K562 (cell line): Measurements from ENCODE around the gene ARMC2. TPM values are rescaled to one million over a fixed set of nuclear protein-coding genes. Genes with fewer than 3 reads are reported as not detected.

Experiments
- ATAC-seq: fragments of 200-7000 bp; cut with Tn5 transposase; 3 replicates; pipeline ENCODE4 v1.9.1; 2020; ENCODE audit warnings: moderate library complexity
- BruUV-seq: library from RNA; stranded (reverse); fragments of 400-500 nt; replicated peaks from 2 replicates; lab custom pipeline; 2021; lab: Mats Ljungman, UMichigan
- CTCF ChIA-PET: fragments of 300-600 bp; formaldehyde crosslinking; extraction: SDS; loops from one replicate; lab custom pipeline; 2021; ENCODE audit warnings: low intra/inter-chr PET ratio; lab: Yijun Ruan, JAX
- POLR2A ChIA-PET: fragments of 300-600, 350-650 bp; sonication (Branson Sonifier 250); formaldehyde crosslinking; extraction: SDS; loops from one replicate; lab custom pipeline; 2021; ENCODE audit warnings: antibody characterized with exemption, inconsistent platforms; lab: Yijun Ruan, JAX
- DNase-seq, 4 experiments: peaks; one replicate each; pipeline versions ENCODE4 v3.0.0 to v3.0.0-alpha.2; 2011 to 2018; ENCODE audit warnings: low spot score in 3 of 4, mixed read lengths in 3 of 4; ENCODE audit errors: extremely low read depth in 1 of 4
- FAIRE-seq: peaks from 2 replicates; lab custom pipeline; 2011; peaks lifted over from hg19 to GRCh38; lab: Jason Lieb, UNC
- H2AFZ ChIP-seq: 2 replicates; pipeline ENCODE4 v1.6.0; 2011; ENCODE audit warnings: low read depth, low read length, control low read depth, inconsistent platforms
- H3K27ac ChIP-seq: fragments of 200-600 bp; 3 replicates; pipeline ENCODE4 v1.8.0; 2011; ENCODE audit warnings: low read depth, mild to moderate bottlenecking, control low read depth, inconsistent platforms, low read length, moderate library complexity, mixed read lengths; ENCODE audit errors: extremely low read depth
- H3K27me3 ChIP-seq, 2 experiments: fragments of 300-600 bp in 1 of 2; 2 replicates in 1 of 2; 3 replicates in 1 of 2; pipeline versions ENCODE4 v1.6.0 to v1.8.0; 2011; ENCODE audit warnings: inconsistent platforms in 2 of 2, low read length in 2 of 2, mild to moderate bottlenecking in 1 of 2, mixed read lengths in 1 of 2, moderate library complexity in 1 of 2; ENCODE audit not compliant: control insufficient read depth in 2 of 2, insufficient read depth in 2 of 2
- H3K36me3 ChIP-seq: fragments of 300-600 bp; 3 replicates; pipeline ENCODE4 v1.8.0; 2011; ENCODE audit warnings: mild to moderate bottlenecking, low read length, inconsistent platforms; ENCODE audit not compliant: control insufficient read depth, insufficient read depth
- H3K4me1 ChIP-seq, 2 experiments: fragments of 200-600 bp in 1 of 2; replicated peaks in 1 of 2; 2 replicates in 1 of 2; 3 replicates in 1 of 2; pipeline versions ENCODE4 v1.5.1 to v1.8.0; 2011; ENCODE audit warnings: inconsistent platforms in 2 of 2, low read length in 2 of 2, mild to moderate bottlenecking in 1 of 2, mixed read lengths in 1 of 2, moderate library complexity in 1 of 2; ENCODE audit not compliant: control insufficient read depth in 2 of 2, insufficient read depth in 2 of 2
- H3K4me2 ChIP-seq: 2 replicates; pipeline ENCODE4 v1.6.1; 2011; ENCODE audit warnings: low read length, control low read depth, inconsistent platforms, mixed read lengths; ENCODE audit not compliant: insufficient read depth
- H3K4me3 ChIP-seq: fragments of 200-600 bp; sonication (generic), shearing (Covaris generic); 2 replicates; pipeline ENCODE4 v1.5.1; 2016; ENCODE audit warnings: control low read depth, inconsistent platforms
- H3K79me2 ChIP-seq: fragments of 200-600 bp; 3 replicates; pipeline ENCODE4 v1.8.0; 2011; ENCODE audit warnings: low read length, inconsistent platforms; ENCODE audit not compliant: control insufficient read depth, insufficient read depth
- H3K9ac ChIP-seq, 2 experiments: 2 replicates each; pipeline versions ENCODE4 v1.6.0 to v1.6.1; 2011; ENCODE audit warnings: low read depth in 2 of 2, low read length in 2 of 2, control low read depth in 1 of 2, inconsistent platforms in 1 of 2, mild to moderate bottlenecking in 1 of 2, mixed read lengths in 1 of 2; ENCODE audit not compliant: insufficient read depth in 1 of 2
- H3K9me1 ChIP-seq: one replicate; pipeline ENCODE4 v1.6.0; 2011; ENCODE audit warnings: inconsistent platforms, mild to moderate bottlenecking, low read length, moderate library complexity; ENCODE audit not compliant: control insufficient read depth, insufficient read depth
- H3K9me3 ChIP-seq: replicated peaks from 2 replicates; pipeline ENCODE4 v1.5.1; 2011; ENCODE audit warnings: low read depth, low read length, inconsistent platforms; ENCODE audit not compliant: control insufficient read depth, insufficient read depth
- H4K20me1 ChIP-seq: replicated peaks from 2 replicates; pipeline ENCODE4 v1.6.1; 2011; ENCODE audit warnings: low read length, inconsistent platforms, mixed read lengths; ENCODE audit not compliant: control insufficient read depth, insufficient read depth
- PCBP2 ChIP-seq: fragments of 200-400 bp; formaldehyde crosslinking; IDR thresholded peaks from 2 replicates; pipeline ENCODE4 v1.6.1; 2018; ENCODE audit warnings: low read length, low read depth, mild to moderate bottlenecking, moderate library complexity; ENCODE audit not compliant: poor library complexity, severe bottlenecking
- PTRF ChIP-seq: fragments of 450-650 bp; IDR thresholded peaks from 2 replicates; pipeline ENCODE4 v1.6.1; 2016; ENCODE audit warnings: mild to moderate bottlenecking, missing genetic modification characterization, missing compliant biosample characterization
- SOX6 ChIP-seq: fragments of 450-650 bp; IDR thresholded peaks from 2 replicates; pipeline ENCODE4 v1.6.1; 2014; ENCODE audit warnings: mild to moderate bottlenecking
- SUPT5H ChIP-seq: fragments of 450-650 bp; IDR thresholded peaks from 2 replicates; pipeline ENCODE4 v1.6.1; 2016
- ZC3H8 ChIP-seq: fragments of 450-650 bp; IDR thresholded peaks from 2 replicates; pipeline ENCODE4 v1.6.1; 2017
- ZNF347 ChIP-seq: fragments of 450-650 bp; formaldehyde crosslinking; IDR thresholded peaks from 2 replicates; pipeline ENCODE4 v1.4.0; 2020; ENCODE audit warnings: low read depth, mild to moderate bottlenecking, moderate library complexity
- ZNF408 ChIP-seq: fragments of 250-450 bp; sonication (Bioruptor Pico); IDR thresholded peaks from 2 replicates; pipeline ENCODE4 v1.4.0; 2020; ENCODE audit warnings: low read depth, mild to moderate bottlenecking, moderate library complexity
- WGBS: fragments of 100-300 bp; shearing (Covaris generic); methylation state at CpG from one replicate; pipeline ENCODE4 v1.1.6; 2016; ENCODE audit warnings: low coverage, mixed read lengths; ENCODE audit not compliant: insufficient coverage; ENCODE audit errors: missing lambda C conversion rate; 5-methylcytosine and 5-hydroxymethylcytosine counted together
- in situ Hi-C: fragments of 300-500 bp; cut with MboI; formaldehyde crosslinking; loops from 4 replicates; pipeline ENCODE4 v1.15.0; 2018; ENCODE audit warnings: inconsistent platforms, mixed read lengths
- intact Hi-C: fragments of 100-400 bp; cut with micrococcal nuclease; formaldehyde crosslinking; loops from 2 replicates; pipeline ENCODE4 v1.14.2; 2022
- polyA plus RNA-seq, 8 experiments: library from polyadenylated mRNA; depleted of rRNA in 4 of 8; stranded (reverse) in 5 of 8; unstranded in 3 of 8; fragments of >200 nt; fragmentation: Nextera tagmentation in 2 of 8; fragmentation: Illumina TruSeq in 1 of 8; extraction: Ambion mirVana in 2 of 8; extraction: Trizol in 1 of 8; gene quantifications; 2 replicates each; pipeline versions ENCODE4 v1.2.1 to v1.2.3, GENCODE V29; 2011 to 2014; ENCODE audit warnings: inconsistent platforms in 1 of 8, missing spikeins in 1 of 8
- total RNA-seq, 7 experiments: library from RNA; depleted of rRNA in 6 of 7; stranded (reverse); fragments of >200 nt in 6 of 7; fragmentation: Illumina TruSeq in 2 of 7; extraction: Trizol in 2 of 7; gene quantifications; 2 replicates each; pipeline versions ENCODE4 v1.2.1 to v1.2.3, GENCODE V29; 2011 to 2021; ENCODE audit warnings: low replicate concordance in 1 of 7
- TF ChIP-seq, protein P1 (sequence below): fragments of 450-650 bp; formaldehyde crosslinking; IDR thresholded peaks from 2 replicates; pipeline ENCODE4 v1.4.0; 2020; ENCODE audit warnings: mild to moderate bottlenecking, moderate library complexity
- TF ChIP-seq, protein P2 (sequence below): fragments of 450-650 bp; IDR thresholded peaks from one replicate; pipeline ENCODE4 v1.6.1; 2018; ENCODE audit warnings: mild to moderate bottlenecking, moderate library complexity; ENCODE audit not compliant: partially characterized antibody
- TF ChIP-seq, protein P3 (sequence below): fragments of 450-650 bp; IDR thresholded peaks from 2 replicates; pipeline ENCODE4 v1.6.1; 2014; ENCODE audit warnings: low read depth, mild to moderate bottlenecking, moderate library complexity, borderline replicate concordance
- TF ChIP-seq, protein P4 (sequence below), 2 experiments: IDR thresholded peaks in 1 of 2; conservative IDR thresholded peaks in 1 of 2; 2 replicates each; pipeline ENCODE4 v1.6.1; 2016; ENCODE audit warnings: low read depth in 2 of 2, mild to moderate bottlenecking in 1 of 2, missing compliant biosample characterization in 1 of 2, missing genetic modification characterization in 1 of 2, moderate library complexity in 1 of 2
- TF ChIP-seq, protein P5 (sequence below): fragments of 250-450 bp; sonication (Bioruptor Pico); IDR thresholded peaks from 2 replicates; pipeline ENCODE4 v1.8.0; 2022; ENCODE audit warnings: inconsistent platforms

The ARMC2 gene
- total and polyA plus RNA-seq, 9 of the 15 experiments (the other 6 are each of a cell fraction or from before 2014, with no cell fraction given), result 0.14 to 3.0 (median 0.82) TPM

DNA sequence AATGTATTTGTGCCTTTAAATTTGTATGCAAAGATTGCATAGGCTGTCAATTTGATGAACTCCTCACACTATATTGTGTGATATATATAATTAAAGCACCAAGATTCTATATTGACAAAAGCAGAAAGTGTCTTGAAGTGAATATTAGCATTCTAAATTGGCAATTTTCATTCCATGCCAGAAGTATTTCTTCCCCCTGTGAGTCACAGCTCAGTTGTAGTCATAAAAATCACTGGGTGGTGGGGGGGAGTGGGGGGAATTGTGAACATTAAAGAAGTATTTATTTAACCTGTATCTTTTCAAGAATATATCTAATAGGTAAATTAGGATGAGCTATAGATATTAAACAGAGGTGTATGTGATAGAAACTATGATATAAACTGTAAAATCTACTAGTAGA is 3.1 kb upstream of the ARMC2 start (continued):
- TF ChIP-seq ZNF347 (CRISPR knock-in tag), result no peak

DNA sequence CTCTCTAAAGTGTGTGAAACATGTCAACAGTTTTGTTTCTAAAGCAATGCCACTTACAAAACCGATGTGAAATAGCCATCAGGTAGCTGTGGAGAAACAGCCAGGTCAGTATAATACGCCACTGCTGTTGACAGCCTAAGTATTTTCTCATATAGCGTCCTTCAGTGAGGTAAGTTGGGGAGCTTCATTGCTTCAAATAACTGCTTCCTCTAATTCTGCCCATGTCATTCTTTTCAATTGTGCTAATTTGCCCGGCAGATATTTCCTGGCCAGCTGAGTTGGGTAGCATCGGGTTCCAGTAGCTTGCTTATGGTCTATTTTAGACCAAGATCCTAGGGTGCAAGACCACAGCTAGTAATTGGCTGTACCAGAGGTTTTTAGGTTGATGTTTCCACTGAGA is 2.1 kb upstream of the ARMC2 start:
- POLR2A ChIA-PET, result no interaction called here
- no peak for ATAC-seq
- WGBS, result 35% methylated on average over 5 of the region's 5 CpGs
- TF ChIP-seq, protein P1, sequence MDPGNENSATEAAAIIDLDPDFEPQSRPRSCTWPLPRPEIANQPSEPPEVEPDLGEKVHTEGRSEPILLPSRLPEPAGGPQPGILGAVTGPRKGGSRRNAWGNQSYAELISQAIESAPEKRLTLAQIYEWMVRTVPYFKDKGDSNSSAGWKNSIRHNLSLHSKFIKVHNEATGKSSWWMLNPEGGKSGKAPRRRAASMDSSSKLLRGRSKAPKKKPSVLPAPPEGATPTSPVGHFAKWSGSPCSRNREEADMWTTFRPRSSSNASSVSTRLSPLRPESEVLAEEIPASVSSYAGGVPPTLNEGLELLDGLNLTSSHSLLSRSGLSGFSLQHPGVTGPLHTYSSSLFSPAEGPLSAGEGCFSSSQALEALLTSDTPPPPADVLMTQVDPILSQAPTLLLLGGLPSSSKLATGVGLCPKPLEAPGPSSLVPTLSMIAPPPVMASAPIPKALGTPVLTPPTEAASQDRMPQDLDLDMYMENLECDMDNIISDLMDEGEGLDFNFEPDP (CRISPR knock-in tag), result no peak
- TF ChIP-seq, protein P2, sequence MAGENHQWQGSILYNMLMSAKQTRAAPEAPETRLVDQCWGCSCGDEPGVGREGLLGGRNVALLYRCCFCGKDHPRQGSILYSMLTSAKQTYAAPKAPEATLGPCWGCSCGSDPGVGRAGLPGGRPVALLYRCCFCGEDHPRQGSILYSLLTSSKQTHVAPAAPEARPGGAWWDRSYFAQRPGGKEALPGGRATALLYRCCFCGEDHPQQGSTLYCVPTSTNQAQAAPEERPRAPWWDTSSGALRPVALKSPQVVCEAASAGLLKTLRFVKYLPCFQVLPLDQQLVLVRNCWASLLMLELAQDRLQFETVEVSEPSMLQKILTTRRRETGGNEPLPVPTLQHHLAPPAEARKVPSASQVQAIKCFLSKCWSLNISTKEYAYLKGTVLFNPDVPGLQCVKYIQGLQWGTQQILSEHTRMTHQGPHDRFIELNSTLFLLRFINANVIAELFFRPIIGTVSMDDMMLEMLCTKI, result no peak
- TF ChIP-seq, protein P3, sequence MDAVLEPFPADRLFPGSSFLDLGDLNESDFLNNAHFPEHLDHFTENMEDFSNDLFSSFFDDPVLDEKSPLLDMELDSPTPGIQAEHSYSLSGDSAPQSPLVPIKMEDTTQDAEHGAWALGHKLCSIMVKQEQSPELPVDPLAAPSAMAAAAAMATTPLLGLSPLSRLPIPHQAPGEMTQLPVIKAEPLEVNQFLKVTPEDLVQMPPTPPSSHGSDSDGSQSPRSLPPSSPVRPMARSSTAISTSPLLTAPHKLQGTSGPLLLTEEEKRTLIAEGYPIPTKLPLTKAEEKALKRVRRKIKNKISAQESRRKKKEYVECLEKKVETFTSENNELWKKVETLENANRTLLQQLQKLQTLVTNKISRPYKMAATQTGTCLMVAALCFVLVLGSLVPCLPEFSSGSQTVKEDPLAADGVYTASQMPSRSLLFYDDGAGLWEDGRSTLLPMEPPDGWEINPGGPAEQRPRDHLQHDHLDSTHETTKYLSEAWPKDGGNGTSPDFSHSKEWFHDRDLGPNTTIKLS, result no peak
- TF ChIP-seq PCBP2 (no peak), SUPT5H (no peak), SOX6 (no peak), PTRF (tag) (no peak), ZC3H8 (no peak), ZNF408 (no peak)
- TF ChIP-seq, protein P4, sequence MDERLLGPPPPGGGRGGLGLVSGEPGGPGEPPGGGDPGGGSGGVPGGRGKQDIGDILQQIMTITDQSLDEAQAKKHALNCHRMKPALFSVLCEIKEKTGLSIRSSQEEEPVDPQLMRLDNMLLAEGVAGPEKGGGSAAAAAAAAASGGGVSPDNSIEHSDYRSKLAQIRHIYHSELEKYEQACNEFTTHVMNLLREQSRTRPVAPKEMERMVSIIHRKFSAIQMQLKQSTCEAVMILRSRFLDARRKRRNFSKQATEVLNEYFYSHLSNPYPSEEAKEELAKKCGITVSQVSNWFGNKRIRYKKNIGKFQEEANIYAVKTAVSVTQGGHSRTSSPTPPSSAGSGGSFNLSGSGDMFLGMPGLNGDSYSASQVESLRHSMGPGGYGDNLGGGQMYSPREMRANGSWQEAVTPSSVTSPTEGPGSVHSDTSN (CRISPR knock-in tag; IDR thresholded peaks at IDR 0.05; ENCODE audit: low read depth), result no peak
- TF ChIP-seq, protein P4 (tag; conservative IDR thresholded peaks at IDR 0.05; ENCODE audit: low read depth), result no peak
- TF ChIP-seq, protein P5, sequence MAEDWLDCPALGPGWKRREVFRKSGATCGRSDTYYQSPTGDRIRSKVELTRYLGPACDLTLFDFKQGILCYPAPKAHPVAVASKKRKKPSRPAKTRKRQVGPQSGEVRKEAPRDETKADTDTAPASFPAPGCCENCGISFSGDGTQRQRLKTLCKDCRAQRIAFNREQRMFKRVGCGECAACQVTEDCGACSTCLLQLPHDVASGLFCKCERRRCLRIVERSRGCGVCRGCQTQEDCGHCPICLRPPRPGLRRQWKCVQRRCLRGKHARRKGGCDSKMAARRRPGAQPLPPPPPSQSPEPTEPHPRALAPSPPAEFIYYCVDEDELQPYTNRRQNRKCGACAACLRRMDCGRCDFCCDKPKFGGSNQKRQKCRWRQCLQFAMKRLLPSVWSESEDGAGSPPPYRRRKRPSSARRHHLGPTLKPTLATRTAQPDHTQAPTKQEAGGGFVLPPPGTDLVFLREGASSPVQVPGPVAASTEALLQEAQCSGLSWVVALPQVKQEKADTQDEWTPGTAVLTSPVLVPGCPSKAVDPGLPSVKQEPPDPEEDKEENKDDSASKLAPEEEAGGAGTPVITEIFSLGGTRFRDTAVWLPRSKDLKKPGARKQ (CRISPR knock-in tag), result no peak

More for the DNA sequence above, 2.1 kb upstream of the ARMC2 start:
- Histone ChIP-seq H3K4me1 (peaks cover 5 to 9% of the 10 kb centered on the region in 2 experiments; a peak in 4 of 5 replicates), H4K20me1 (no peaks in the 10 kb centered on the region), H3K4me2 (no peak overlapping the region), H3K79me2 (no peaks in the 10 kb centered on the region), H3K9ac (no peak overlapping the region), H3K9me3 (no peaks in the 10 kb centered on the region), H3K9me1 (no peaks in the 10 kb centered on the region), H2AFZ (peak overlapping the region; percentile 15; the same call in 1 of the 2 replicates), H3K27ac (no peak overlapping the region), H3K36me3 (no peaks in the 10 kb centered on the region), H3K27me3 (peaks cover 0 to 16% of the 10 kb centered on the region in 2 experiments; a peak in 2 of 5 replicates), H3K4me3 (no peak overlapping the region)
- CTCF ChIA-PET, result no interaction called here
- intact Hi-C loops (no loop called here), in situ Hi-C loops (no loop called here)
- no peak for DNase-seq
- no peak for FAIRE-seq
- no TSS peak for BruUV-seq
